ENCODE measurements around the gene DCP1B.

The DCP1B gene

GRCh38 chr12:2049604-2050540 lies 45.6 kb upstream of the DCP1B start:
- DNase-seq = no peak
- H3K9me3 ChIP-seq (ENCODE audit: severe bottlenecking) = peaks cover 16% of the 10 kb centered on the region
- H3K36me3 ChIP-seq = no peaks in the 10 kb centered on the region
- H3K4me3 ChIP-seq (ENCODE audit: low read depth, low read length) = no peak overlapping the region
- H3K27ac ChIP-seq = no peak overlapping the region
- TF ChIP-seq CTCF (IDR thresholded peaks at IDR 0.05; ENCODE audit: low read depth, low read length) = no peak
- H3K27me3 ChIP-seq (ENCODE audit: insufficient read depth, low read depth, severe bottlenecking) = peaks cover 7% of the 10 kb centered on the region

- Histone ChIP-seq H3K9me3 (ENCODE audit: severe bottlenecking) (peaks cover 16% of the 10 kb centered on the region), H3K27ac (no peak overlapping the region), H3K27me3 (ENCODE audit: insufficient read depth, low read depth, severe bottlenecking) (peaks cover 4% of the 10 kb centered on the region), H3K4me3 (ENCODE audit: low read depth, low read length) (no peak overlapping the region), H3K36me3 (no peaks in the 10 kb centered on the region)
- no peak for DNase-seq
- no peak for TF ChIP-seq CTCF (IDR thresholded peaks at IDR 0.05; ENCODE audit: low read depth, low read length)
These were observed 43.5 kb upstream of the DCP1B start for GRCh38 chr12:2047752-2048151.

- no peak for TF ChIP-seq CTCF (IDR thresholded peaks at IDR 0.05; ENCODE audit: low read depth, low read length)
- no peak for DNase-seq
- H3K9me3 ChIP-seq (ENCODE audit: severe bottlenecking) = peaks cover 16% of the 10 kb centered on the region
- H3K4me3 ChIP-seq (ENCODE audit: low read depth, low read length) = no peak overlapping the region
- no peaks in the 10 kb centered on the region for H3K36me3 ChIP-seq
- H3K27me3 ChIP-seq (ENCODE audit: insufficient read depth, low read depth, severe bottlenecking) = peaks cover 3% of the 10 kb centered on the region
- no peak overlapping the region for H3K27ac ChIP-seq
These were observed 42.7 kb upstream of the DCP1B start for GRCh38 chr12:2046957-2047356.

- no peak for DNase-seq
- Histone ChIP-seq H3K36me3 (no peaks in the 10 kb centered on the region), H3K27me3 (ENCODE audit: insufficient read depth, low read depth, severe bottlenecking) (no peaks in the 10 kb centered on the region), H3K4me3 (ENCODE audit: low read depth, low read length) (no peak overlapping the region), H3K9me3 (ENCODE audit: severe bottlenecking) (peaks cover 16% of the 10 kb centered on the region), H3K27ac (no peak overlapping the region)
- no peak for TF ChIP-seq CTCF (IDR thresholded peaks at IDR 0.05; ENCODE audit: low read depth, low read length)
These were observed 39.9 kb upstream of the DCP1B start for GRCh38 chr12:2044165-2044564.

- Histone ChIP-seq H3K9me3 (ENCODE audit: severe bottlenecking) (peaks cover 16% of the 10 kb centered on the region), H3K36me3 (no peaks in the 10 kb centered on the region), H3K4me3 (ENCODE audit: low read depth, low read length) (no peak overlapping the region), H3K27ac (no peak overlapping the region), H3K27me3 (ENCODE audit: insufficient read depth, low read depth, severe bottlenecking) (no peaks in the 10 kb centered on the region)
- DNase-seq = no peak
- no peak for TF ChIP-seq CTCF (IDR thresholded peaks at IDR 0.05; ENCODE audit: low read depth, low read length)
These were observed 38.8 kb upstream of the DCP1B start for GRCh38 chr12:2043054-2043453.
